ENCODE results near the gene ZNF324B.

ZNF324B gene

DNA sequence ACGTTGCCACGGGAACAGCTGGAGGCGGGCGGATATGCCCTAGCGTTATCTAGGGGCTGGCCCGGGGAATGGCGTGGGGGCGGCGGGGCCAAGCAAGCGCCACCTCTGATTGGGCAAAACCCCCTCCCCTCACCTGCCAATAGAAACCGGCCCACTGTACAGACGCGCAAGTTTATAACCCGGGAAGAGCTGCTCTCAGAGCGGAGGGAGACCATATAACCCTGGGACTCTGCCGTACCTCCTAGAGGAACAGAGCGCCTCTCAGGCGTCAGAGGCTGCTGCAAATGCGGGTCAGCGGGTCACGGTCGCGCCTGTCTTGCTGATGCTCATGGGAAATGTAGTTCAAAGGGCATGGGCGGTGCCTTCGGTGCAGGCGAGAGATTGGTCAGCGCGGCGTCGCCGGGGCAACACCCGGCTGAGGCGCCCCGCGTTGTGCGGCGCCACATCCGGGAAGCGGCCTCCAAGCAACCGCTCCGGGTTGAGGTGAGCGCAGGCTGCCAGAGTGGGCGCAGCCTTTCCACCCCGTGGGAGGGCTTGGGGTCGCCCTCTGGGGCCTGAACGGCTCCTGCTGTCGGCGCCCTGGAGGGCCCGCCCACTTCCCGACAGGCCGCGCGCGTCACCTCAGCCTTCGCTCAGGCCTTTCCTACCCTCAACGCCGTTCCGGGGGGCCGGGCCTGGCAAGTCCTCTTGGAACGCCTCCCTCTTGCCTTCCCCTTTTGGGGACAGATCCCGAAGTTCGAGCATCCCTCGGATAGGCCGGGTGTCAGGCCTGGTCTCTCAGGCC lies 24.5 kb downstream of the ZNF324B start, which contains the start of gene ZNF446 (continued):
- TF ChIP-seq ZNF202 (tag by site-specific recombination; IDR thresholded peaks at IDR 0.05; ENCODE audit: borderline replicate concordance) (no peak), ZNF585B (tag by site-specific recombination; IDR thresholded peaks at IDR 0.05) (no peak), ZBTB7A (tag by site-specific recombination; IDR thresholded peaks at IDR 0.05; ENCODE audit: low read depth) (no peak), ZNF624 (tag by site-specific recombination; IDR thresholded peaks at IDR 0.05) (no peak), YY2 (tag by site-specific recombination; IDR thresholded peaks at IDR 0.05) (peak; percentile 47; the same call in 1 of the 2 replicates), ZFP69B (tag by site-specific recombination; IDR thresholded peaks at IDR 0.05) (no peak), MZF1 (tag by site-specific recombination; IDR thresholded peaks at IDR 0.05; ENCODE audit: borderline replicate concordance) (no peak), ZNF175 (tag by site-specific recombination; IDR thresholded peaks at IDR 0.05) (no peak), ZNF266 (tag by site-specific recombination; IDR thresholded peaks at IDR 0.05; ENCODE audit: low read depth) (no peak), ZBTB1 (tag by site-specific recombination; IDR thresholded peaks at IDR 0.05) (no peak), ZNF423 (tag by site-specific recombination; IDR thresholded peaks at IDR 0.05) (peak; percentile 66), BCL11B (tag by site-specific recombination; IDR thresholded peaks at IDR 0.05; ENCODE audit: low read depth) (peak; percentile 72; the same call in 1 of the 2 replicates), ZNF558 (tag by site-specific recombination; IDR thresholded peaks at IDR 0.05) (no peak), ZNF341 (tag by site-specific recombination; IDR thresholded peaks at IDR 0.05; ENCODE audit: low read depth) (peak; percentile 71), ZNF302 (tag by site-specific recombination; IDR thresholded peaks at IDR 0.05; ENCODE audit: low read depth) (no peak), OSR2 (tag by site-specific recombination; IDR thresholded peaks at IDR 0.05) (no peak), ZNF324 (tag by site-specific recombination; IDR thresholded peaks at IDR 0.05) (no peak; the same call in 1 of the 2 replicates), ZNF223 (tag by site-specific recombination; IDR thresholded peaks at IDR 0.05) (no peak), FEZF1 (tag by site-specific recombination; IDR thresholded peaks at IDR 0.05) (no peak), ZNF335 (tag by site-specific recombination; conservative IDR thresholded peaks at IDR 0.05) (peak; percentile 100), ZNF24 (tag by site-specific recombination; IDR thresholded peaks at IDR 0.05) (no peak), HOXC10 (CRISPR knock-in tag; IDR thresholded peaks at IDR 0.05) (no peak; the same call in none of the 2 replicates)
- TF ChIP-seq, protein P1, sequence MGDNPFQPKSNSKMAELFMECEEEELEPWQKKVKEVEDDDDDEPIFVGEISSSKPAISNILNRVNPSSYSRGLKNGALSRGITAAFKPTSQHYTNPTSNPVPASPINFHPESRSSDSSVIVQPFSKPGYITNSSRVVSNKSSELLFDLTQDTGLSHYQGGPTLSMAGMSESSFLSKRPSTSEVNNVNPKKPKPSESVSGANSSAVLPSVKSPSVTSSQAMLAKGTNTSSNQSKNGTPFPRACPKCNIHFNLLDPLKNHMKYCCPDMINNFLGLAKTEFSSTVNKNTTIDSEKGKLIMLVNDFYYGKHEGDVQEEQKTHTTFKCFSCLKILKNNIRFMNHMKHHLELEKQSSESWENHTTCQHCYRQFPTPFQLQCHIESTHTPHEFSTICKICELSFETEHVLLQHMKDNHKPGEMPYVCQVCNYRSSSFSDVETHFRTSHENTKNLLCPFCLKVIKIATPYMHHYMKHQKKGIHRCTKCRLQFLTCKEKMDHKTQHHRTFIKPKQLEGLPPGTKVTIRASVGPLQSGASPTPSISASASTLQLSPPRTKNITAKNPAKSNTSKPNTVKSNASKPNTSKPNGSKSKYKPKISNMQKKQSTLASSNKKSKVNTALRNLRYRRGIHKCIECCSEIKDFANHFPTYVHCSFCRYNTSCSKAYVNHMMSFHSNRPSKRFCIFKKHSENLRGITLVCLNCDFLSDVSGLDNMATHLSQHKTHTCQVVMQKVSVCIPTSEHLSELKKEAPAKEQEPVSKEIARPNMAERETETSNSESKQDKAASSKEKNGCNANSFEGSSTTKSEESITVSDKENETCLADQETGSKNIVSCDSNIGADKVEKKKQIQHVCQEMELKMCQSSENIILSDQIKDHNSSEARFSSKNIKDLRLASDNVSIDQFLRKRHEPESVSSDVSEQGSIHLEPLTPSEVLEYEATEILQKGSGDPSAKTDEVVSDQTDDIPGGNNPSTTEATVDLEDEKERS (tag by site-specific recombination; IDR thresholded peaks at IDR 0.05) = no peak
- TF ChIP-seq, protein P2, sequence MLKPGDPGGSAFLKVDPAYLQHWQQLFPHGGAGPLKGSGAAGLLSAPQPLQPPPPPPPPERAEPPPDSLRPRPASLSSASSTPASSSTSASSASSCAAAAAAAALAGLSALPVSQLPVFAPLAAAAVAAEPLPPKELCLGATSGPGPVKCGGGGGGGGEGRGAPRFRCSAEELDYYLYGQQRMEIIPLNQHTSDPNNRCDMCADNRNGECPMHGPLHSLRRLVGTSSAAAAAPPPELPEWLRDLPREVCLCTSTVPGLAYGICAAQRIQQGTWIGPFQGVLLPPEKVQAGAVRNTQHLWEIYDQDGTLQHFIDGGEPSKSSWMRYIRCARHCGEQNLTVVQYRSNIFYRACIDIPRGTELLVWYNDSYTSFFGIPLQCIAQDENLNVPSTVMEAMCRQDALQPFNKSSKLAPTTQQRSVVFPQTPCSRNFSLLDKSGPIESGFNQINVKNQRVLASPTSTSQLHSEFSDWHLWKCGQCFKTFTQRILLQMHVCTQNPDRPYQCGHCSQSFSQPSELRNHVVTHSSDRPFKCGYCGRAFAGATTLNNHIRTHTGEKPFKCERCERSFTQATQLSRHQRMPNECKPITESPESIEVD (tag by site-specific recombination; IDR thresholded peaks at IDR 0.05) = no peak
- TF ChIP-seq, protein P3, sequence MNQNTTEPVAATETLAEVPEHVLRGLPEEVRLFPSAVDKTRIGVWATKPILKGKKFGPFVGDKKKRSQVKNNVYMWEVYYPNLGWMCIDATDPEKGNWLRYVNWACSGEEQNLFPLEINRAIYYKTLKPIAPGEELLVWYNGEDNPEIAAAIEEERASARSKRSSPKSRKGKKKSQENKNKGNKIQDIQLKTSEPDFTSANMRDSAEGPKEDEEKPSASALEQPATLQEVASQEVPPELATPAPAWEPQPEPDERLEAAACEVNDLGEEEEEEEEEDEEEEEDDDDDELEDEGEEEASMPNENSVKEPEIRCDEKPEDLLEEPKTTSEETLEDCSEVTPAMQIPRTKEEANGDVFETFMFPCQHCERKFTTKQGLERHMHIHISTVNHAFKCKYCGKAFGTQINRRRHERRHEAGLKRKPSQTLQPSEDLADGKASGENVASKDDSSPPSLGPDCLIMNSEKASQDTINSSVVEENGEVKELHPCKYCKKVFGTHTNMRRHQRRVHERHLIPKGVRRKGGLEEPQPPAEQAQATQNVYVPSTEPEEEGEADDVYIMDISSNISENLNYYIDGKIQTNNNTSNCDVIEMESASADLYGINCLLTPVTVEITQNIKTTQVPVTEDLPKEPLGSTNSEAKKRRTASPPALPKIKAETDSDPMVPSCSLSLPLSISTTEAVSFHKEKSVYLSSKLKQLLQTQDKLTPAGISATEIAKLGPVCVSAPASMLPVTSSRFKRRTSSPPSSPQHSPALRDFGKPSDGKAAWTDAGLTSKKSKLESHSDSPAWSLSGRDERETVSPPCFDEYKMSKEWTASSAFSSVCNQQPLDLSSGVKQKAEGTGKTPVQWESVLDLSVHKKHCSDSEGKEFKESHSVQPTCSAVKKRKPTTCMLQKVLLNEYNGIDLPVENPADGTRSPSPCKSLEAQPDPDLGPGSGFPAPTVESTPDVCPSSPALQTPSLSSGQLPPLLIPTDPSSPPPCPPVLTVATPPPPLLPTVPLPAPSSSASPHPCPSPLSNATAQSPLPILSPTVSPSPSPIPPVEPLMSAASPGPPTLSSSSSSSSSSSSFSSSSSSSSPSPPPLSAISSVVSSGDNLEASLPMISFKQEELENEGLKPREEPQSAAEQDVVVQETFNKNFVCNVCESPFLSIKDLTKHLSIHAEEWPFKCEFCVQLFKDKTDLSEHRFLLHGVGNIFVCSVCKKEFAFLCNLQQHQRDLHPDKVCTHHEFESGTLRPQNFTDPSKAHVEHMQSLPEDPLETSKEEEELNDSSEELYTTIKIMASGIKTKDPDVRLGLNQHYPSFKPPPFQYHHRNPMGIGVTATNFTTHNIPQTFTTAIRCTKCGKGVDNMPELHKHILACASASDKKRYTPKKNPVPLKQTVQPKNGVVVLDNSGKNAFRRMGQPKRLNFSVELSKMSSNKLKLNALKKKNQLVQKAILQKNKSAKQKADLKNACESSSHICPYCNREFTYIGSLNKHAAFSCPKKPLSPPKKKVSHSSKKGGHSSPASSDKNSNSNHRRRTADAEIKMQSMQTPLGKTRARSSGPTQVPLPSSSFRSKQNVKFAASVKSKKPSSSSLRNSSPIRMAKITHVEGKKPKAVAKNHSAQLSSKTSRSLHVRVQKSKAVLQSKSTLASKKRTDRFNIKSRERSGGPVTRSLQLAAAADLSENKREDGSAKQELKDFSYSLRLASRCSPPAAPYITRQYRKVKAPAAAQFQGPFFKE (tag by site-specific recombination; IDR thresholded peaks at IDR 0.05; ENCODE audit: borderline replicate concordance) = no peak
- TF ChIP-seq, protein P4, sequence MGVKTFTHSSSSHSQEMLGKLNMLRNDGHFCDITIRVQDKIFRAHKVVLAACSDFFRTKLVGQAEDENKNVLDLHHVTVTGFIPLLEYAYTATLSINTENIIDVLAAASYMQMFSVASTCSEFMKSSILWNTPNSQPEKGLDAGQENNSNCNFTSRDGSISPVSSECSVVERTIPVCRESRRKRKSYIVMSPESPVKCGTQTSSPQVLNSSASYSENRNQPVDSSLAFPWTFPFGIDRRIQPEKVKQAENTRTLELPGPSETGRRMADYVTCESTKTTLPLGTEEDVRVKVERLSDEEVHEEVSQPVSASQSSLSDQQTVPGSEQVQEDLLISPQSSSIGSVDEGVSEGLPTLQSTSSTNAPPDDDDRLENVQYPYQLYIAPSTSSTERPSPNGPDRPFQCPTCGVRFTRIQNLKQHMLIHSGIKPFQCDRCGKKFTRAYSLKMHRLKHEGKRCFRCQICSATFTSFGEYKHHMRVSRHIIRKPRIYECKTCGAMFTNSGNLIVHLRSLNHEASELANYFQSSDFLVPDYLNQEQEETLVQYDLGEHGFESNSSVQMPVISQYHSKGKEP (tag by site-specific recombination; IDR thresholded peaks at IDR 0.05) = no peak
- TF ChIP-seq, protein P5, sequence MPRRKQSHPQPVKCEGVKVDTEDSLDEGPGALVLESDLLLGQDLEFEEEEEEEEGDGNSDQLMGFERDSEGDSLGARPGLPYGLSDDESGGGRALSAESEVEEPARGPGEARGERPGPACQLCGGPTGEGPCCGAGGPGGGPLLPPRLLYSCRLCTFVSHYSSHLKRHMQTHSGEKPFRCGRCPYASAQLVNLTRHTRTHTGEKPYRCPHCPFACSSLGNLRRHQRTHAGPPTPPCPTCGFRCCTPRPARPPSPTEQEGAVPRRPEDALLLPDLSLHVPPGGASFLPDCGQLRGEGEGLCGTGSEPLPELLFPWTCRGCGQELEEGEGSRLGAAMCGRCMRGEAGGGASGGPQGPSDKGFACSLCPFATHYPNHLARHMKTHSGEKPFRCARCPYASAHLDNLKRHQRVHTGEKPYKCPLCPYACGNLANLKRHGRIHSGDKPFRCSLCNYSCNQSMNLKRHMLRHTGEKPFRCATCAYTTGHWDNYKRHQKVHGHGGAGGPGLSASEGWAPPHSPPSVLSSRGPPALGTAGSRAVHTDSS (tag by site-specific recombination; IDR thresholded peaks at IDR 0.05) = no peak

Measured in HEK293 (cell line).